ENCODE measurements around the gene THRB. TPM values are rescaled to one million over a fixed set of nuclear protein-coding genes. Genes with fewer than 3 reads are reported as not detected.

The THRB gene
- total RNA-seq, 1 experiment from 2014 or later: 13.5 TPM

GRCh38 chr3:24475925-24476324, 18.7 kb downstream of the THRB start:
- Mint-ChIP-seq H3K27ac (ENCODE audit: unreplicated experiment) (no peak overlapping the region), H3K4me1 (ENCODE audit: low read depth, unreplicated experiment) (no peaks in the 10 kb centered on the region), H3K27me3 (ENCODE audit: unreplicated experiment) (no peaks in the 10 kb centered on the region), H3K36me3 (ENCODE audit: insufficient read depth, unreplicated experiment) (no peaks in the 10 kb centered on the region), H3K4me3 (ENCODE audit: low read depth, unreplicated experiment) (no peak overlapping the region), H3K9me3 (ENCODE audit: low read depth, unreplicated experiment) (no peaks in the 10 kb centered on the region)
- no peak for TF ChIP-seq CTCF (IDR thresholded peaks at IDR 0.05; ENCODE audit: unreplicated experiment)
- DNase-seq: no peak
- CTCF ChIA-PET: no interaction called here
- intact Hi-C loops (cut with micrococcal nuclease; ENCODE audit: unreplicated experiment): no loop called here
- no TSS peak for BruUV-seq (replicated peaks)

- no peaks in the 10 kb centered on the region for H3K27me3 Mint-ChIP-seq (ENCODE audit: unreplicated experiment)
- BruUV-seq (replicated peaks): no TSS peak
Measured at GRCh38 chr3:24474862-24475261, 19.8 kb downstream of the THRB start.

GRCh38 chr3:24472358-24472757, 22.3 kb downstream of the THRB start:
- Mint-ChIP-seq H3K36me3 (ENCODE audit: insufficient read depth, unreplicated experiment) (no peaks in the 10 kb centered on the region), H3K27me3 (ENCODE audit: unreplicated experiment) (no peaks in the 10 kb centered on the region), H3K27ac (ENCODE audit: unreplicated experiment) (no peak overlapping the region), H3K4me3 (ENCODE audit: low read depth, unreplicated experiment) (no peak overlapping the region), H3K4me1 (ENCODE audit: low read depth, unreplicated experiment) (no peaks in the 10 kb centered on the region), H3K9me3 (ENCODE audit: low read depth, unreplicated experiment) (no peaks in the 10 kb centered on the region)
- intact Hi-C loops (cut with micrococcal nuclease; ENCODE audit: unreplicated experiment): no loop called here
- no peak for DNase-seq
- BruUV-seq (replicated peaks): no TSS peak
- no peak for TF ChIP-seq CTCF (IDR thresholded peaks at IDR 0.05; ENCODE audit: unreplicated experiment)
- CTCF ChIA-PET: no interaction called here

More at GRCh38 chr3:24474862-24475261, 19.8 kb downstream of the THRB start:
- DNase-seq: no peak
- Mint-ChIP-seq H3K27ac (ENCODE audit: unreplicated experiment) (no peak overlapping the region), H3K9me3 (ENCODE audit: low read depth, unreplicated experiment) (no peaks in the 10 kb centered on the region), H3K4me3 (ENCODE audit: low read depth, unreplicated experiment) (no peak overlapping the region), H3K4me1 (ENCODE audit: low read depth, unreplicated experiment) (no peaks in the 10 kb centered on the region), H3K36me3 (ENCODE audit: insufficient read depth, unreplicated experiment) (no peaks in the 10 kb centered on the region)
- intact Hi-C loops (cut with micrococcal nuclease; ENCODE audit: unreplicated experiment): no loop called here
- CTCF ChIA-PET: no interaction called here
- no peak for TF ChIP-seq CTCF (IDR thresholded peaks at IDR 0.05; ENCODE audit: unreplicated experiment)

- TF ChIP-seq CTCF (IDR thresholded peaks at IDR 0.05; ENCODE audit: unreplicated experiment): no peak
- DNase-seq: no peak
- Mint-ChIP-seq H3K4me3 (ENCODE audit: low read depth, unreplicated experiment) (no peak overlapping the region), H3K9me3 (ENCODE audit: low read depth, unreplicated experiment) (no peaks in the 10 kb centered on the region), H3K27ac (ENCODE audit: unreplicated experiment) (no peak overlapping the region), H3K27me3 (ENCODE audit: unreplicated experiment) (no peaks in the 10 kb centered on the region), H3K4me1 (ENCODE audit: low read depth, unreplicated experiment) (no peaks in the 10 kb centered on the region), H3K36me3 (ENCODE audit: insufficient read depth, unreplicated experiment) (no peaks in the 10 kb centered on the region)
- BruUV-seq (replicated peaks): no TSS peak
- CTCF ChIA-PET: interaction anchor here (1.1 kb wide), 1 partner anchor 10 kb away, joined by 8 read pairs; no protein-coding TSS in a partner anchor
- intact Hi-C loops (cut with micrococcal nuclease; ENCODE audit: unreplicated experiment): no loop called here
Measured at GRCh38 chr3:24471486-24471885, 23.2 kb downstream of the THRB start.

Measured in Calu3 (cell line).